ENCODE measurements around the gene OR8G1. TPM values are rescaled to one million over a fixed set of nuclear protein-coding genes. Genes with fewer than 3 reads are reported as not detected.
"Not testable (repeated sequence)": the region's sequence is repeated elsewhere in the genome, so short reads cannot be mapped to it uniquely, and the experiment has no call there.

Gene OR8G1
- total RNA-seq, 2 donors from 2014 or later: not detected

- H3K4me3 Mint-ChIP-seq: no peak overlapping the region
- no peak for ATAC-seq (replicated peaks)
- H3K9me3 Mint-ChIP-seq: no peaks in the 10 kb centered on the region
- H3K4me1 Mint-ChIP-seq: no peaks in the 10 kb centered on the region
- H3K27ac Mint-ChIP-seq: no peak overlapping the region
- no peaks in the 10 kb centered on the region for H3K36me3 Mint-ChIP-seq (ENCODE audit: low read depth)
- peaks cover 10% of the 10 kb centered on the region for H3K27me3 Mint-ChIP-seq
These were observed 29.6 kb upstream of the OR8G1 start for GRCh38 chr11:124211321-124211720.

DNA sequence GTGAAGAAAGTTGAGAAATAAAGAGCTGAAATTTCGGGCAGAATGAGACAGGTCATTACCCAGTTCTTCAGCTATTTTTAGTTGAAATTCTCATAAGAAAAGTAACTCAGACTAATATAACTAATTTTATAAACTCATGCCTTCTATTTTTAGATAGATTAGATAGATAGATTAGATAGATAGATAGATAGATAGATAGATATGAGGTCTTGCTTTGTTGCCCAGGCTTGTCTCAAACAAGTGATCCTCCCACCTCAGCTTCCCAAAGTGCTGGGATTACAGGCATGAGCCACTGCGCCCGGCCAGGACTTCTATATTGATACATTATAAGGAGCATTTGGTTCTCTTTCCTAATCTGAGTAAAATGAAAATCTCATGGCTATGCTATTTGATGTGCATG, 26.9 kb upstream of the OR8G1 start:
- Mint-ChIP-seq H3K36me3 (ENCODE audit: low read depth) (no peaks in the 10 kb centered on the region), H3K9me3 (no peaks in the 10 kb centered on the region), H3K27ac (no peak overlapping the region), H3K4me1 (no peaks in the 10 kb centered on the region), H3K27me3 (peaks cover 10% of the 10 kb centered on the region), H3K4me3 (no peak overlapping the region)
- ATAC-seq (replicated peaks): no peak

- H3K9me3 Mint-ChIP-seq: no peaks in the 10 kb centered on the region
- H3K27ac Mint-ChIP-seq: no peak overlapping the region
- H3K27me3 Mint-ChIP-seq: peaks cover 6% of the 10 kb centered on the region
- ATAC-seq (replicated peaks): no peak
- H3K4me1 Mint-ChIP-seq: no peaks in the 10 kb centered on the region
- no peaks in the 10 kb centered on the region for H3K36me3 Mint-ChIP-seq (ENCODE audit: low read depth)
- H3K4me3 Mint-ChIP-seq: no peak overlapping the region
These were observed 21.8 kb upstream of the OR8G1 start for GRCh38 chr11:124219126-124219525.

DNA sequence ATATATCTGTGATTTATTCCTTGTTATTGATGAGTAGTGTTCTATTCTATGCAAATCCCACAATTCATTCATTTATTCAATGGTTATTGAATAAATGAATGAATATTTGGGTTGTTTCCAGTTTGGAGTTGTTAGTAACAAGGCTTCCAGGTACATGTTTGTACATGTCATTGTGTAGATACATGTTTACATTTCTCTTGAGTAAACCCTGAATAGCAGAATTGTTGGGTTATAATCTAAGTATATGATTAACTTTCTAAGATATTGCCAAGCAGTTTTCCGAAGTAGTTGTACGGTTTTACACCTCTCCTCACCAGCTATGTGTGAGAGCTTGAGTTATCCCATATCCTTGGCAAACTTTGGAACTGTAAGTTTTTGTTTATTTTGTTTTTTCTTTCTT, 18.5 kb upstream of the OR8G1 start:
- H3K4me1 Mint-ChIP-seq: no peaks in the 10 kb centered on the region

GRCh38 chr11:124224618-124225423, 16.1 kb upstream of the OR8G1 start:
- H3K36me3 Mint-ChIP-seq (ENCODE audit: low read depth); H3K4me1 Mint-ChIP-seq; ATAC-seq (replicated peaks); H3K4me3 Mint-ChIP-seq; H3K9me3 Mint-ChIP-seq; H3K27ac Mint-ChIP-seq: not testable (repeated sequence)
- peaks cover 19% of the 10 kb centered on the region for H3K27me3 Mint-ChIP-seq

More for the DNA sequence above, 18.5 kb upstream of the OR8G1 start:
- no peak for ATAC-seq (replicated peaks)
- no peaks in the 10 kb centered on the region for H3K36me3 Mint-ChIP-seq (ENCODE audit: low read depth)
- no peaks in the 10 kb centered on the region for H3K9me3 Mint-ChIP-seq
- no peak overlapping the region for H3K4me3 Mint-ChIP-seq
- H3K27me3 Mint-ChIP-seq: peaks cover 19% of the 10 kb centered on the region
- H3K27ac Mint-ChIP-seq: no peak overlapping the region

DNA sequence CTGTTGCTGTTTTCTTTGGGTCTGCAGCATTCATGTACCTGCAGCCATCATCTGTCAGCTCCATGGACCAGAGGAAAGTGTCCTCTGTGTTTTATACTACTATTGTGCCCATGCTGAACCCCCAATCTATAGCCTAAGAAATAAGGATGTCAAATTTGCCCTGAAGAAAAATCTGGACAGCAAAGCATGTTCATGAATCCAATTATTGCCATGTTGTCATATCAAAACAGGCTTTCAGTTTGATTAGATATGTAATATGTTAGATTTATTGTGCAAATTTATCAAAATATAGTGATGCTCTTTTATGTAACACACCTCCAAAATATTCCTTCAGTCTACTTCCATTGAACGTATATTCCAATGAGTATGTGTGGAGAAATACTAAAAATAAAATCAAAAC, 15.4 kb upstream of the OR8G1 start:
- Mint-ChIP-seq H3K4me3 (no peak overlapping the region), H3K27me3 (peaks cover 19% of the 10 kb centered on the region), H3K4me1 (no peaks in the 10 kb centered on the region), H3K27ac (no peak overlapping the region), H3K9me3 (no peaks in the 10 kb centered on the region), H3K36me3 (ENCODE audit: low read depth) (no peaks in the 10 kb centered on the region)
- no peak for ATAC-seq (replicated peaks)

- no peak for ATAC-seq (replicated peaks)
- Mint-ChIP-seq H3K4me3 (no peak overlapping the region), H3K27ac (no peak overlapping the region), H3K27me3 (no peaks in the 10 kb centered on the region), H3K36me3 (ENCODE audit: low read depth) (no peaks in the 10 kb centered on the region), H3K4me1 (no peaks in the 10 kb centered on the region), H3K9me3 (peaks cover under 1% of the 10 kb centered on the region)
These were observed 7.5 kb upstream of the OR8G1 start for GRCh38 chr11:124233376-124233775.

DNA sequence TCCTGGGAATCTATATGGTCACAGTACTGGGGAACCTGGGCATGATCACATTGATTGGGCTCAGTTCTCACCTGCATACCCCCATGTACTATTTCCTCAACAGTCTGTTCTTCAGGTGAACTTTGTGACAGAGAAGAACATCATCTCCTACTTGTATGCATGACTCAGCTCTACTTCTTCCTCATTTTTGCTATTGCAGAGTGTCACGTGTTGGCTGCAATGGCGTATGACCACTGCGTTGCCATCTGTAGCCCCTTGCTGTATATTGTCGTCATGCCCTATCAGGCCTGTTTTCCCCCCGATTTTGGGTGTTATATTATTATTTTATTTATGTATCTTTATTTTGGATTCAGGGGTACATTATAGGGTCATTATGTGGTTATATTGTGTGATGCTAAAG, 2.4 kb upstream of the OR8G1 start:
- Mint-ChIP-seq H3K27me3 (peaks cover 12% of the 10 kb centered on the region), H3K4me1 (no peaks in the 10 kb centered on the region), H3K4me3 (no peak overlapping the region), H3K27ac (no peak overlapping the region), H3K36me3 (ENCODE audit: low read depth) (no peaks in the 10 kb centered on the region), H3K9me3 (peaks cover 7% of the 10 kb centered on the region)
- no peak for ATAC-seq (replicated peaks)

GRCh38 chr11:124249869-124250268, 9.0 kb downstream of the OR8G1 start:
- H3K9me3 Mint-ChIP-seq; H3K36me3 Mint-ChIP-seq (ENCODE audit: low read depth); H3K4me1 Mint-ChIP-seq; H3K27ac Mint-ChIP-seq; H3K4me3 Mint-ChIP-seq; H3K27me3 Mint-ChIP-seq; ATAC-seq (replicated peaks): not testable (repeated sequence)

DNA sequence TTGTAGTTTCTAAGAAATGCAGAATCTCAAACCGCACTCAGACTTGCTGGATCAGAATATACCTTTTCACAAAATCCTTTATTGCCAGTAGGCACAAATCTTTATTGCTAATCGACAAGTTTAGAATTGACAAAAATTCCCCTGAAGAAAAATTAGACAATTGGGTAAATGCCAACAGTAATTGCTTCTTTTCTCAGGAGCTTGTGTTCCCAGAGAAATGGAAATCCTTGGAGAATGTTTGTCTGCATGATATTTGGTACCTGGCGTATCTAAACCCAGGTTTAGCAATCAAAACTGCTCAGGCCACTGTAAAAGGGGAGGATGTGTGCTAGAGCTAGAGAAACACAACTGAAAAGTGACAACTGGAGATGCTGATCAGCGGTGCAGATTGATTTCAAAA, 15.2 kb downstream of the OR8G1 start, which contains the start of gene OR8G5:
Gene OR8G5 (plus strand): TSS at position 301 of the 400 bp plus-strand sequence. CDS start 8,556 bp downstream, outside the sequence.
- Mint-ChIP-seq H3K27ac (no peak within 1 kb of the TSS), H3K36me3 (ENCODE audit: low read depth) (no peaks in the 10 kb centered on the region), H3K27me3 (peaks cover 6% of the 10 kb centered on the region), H3K4me1 (no peaks in the 10 kb centered on the region), H3K9me3 (no peaks in the 10 kb centered on the region), H3K4me3 (no peak within 1 kb of the TSS)
- ATAC-seq (replicated peaks): no peak

GRCh38 chr11:124265041-124265440, 24.1 kb downstream of the OR8G1 start:
- H3K4me1 Mint-ChIP-seq; H3K27ac Mint-ChIP-seq; H3K4me3 Mint-ChIP-seq; ATAC-seq (replicated peaks); H3K36me3 Mint-ChIP-seq (ENCODE audit: low read depth); H3K9me3 Mint-ChIP-seq; H3K27me3 Mint-ChIP-seq: not testable (repeated sequence)

- H3K27me3 Mint-ChIP-seq; H3K9me3 Mint-ChIP-seq; H3K36me3 Mint-ChIP-seq (ENCODE audit: low read depth); H3K27ac Mint-ChIP-seq; ATAC-seq (replicated peaks); H3K4me3 Mint-ChIP-seq; H3K4me1 Mint-ChIP-seq: not testable (repeated sequence)
These were observed 30.0 kb downstream of the OR8G1 start for GRCh38 chr11:124270886-124271285.

DNA sequence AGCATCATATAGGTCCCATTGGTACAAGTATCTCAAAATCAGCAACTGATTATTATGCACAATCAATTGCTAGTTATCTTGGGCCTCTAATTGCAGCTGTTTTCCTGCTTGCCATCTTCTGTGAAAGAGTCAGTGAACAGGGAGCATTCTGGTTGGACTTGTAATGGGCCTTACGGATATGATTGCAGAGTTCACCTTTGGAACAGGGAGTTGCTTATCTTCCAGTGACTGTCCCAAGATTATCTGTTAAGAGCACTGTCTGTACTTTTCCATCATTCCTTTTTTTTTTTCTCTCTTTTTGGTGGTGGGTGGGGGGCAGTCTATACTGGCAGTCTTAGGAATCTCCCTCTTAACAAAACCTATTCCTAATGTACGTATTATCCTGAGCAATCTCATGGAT, 33.1 kb downstream of the OR8G1 start:
- H3K9me3 Mint-ChIP-seq: no peaks in the 10 kb centered on the region
- no peak for ATAC-seq (replicated peaks)
- H3K27ac Mint-ChIP-seq: no peak overlapping the region
- peaks cover 12% of the 10 kb centered on the region for H3K27me3 Mint-ChIP-seq
- no peaks in the 10 kb centered on the region for H3K4me1 Mint-ChIP-seq
- no peaks in the 10 kb centered on the region for H3K36me3 Mint-ChIP-seq (ENCODE audit: low read depth)
- H3K4me3 Mint-ChIP-seq: no peak overlapping the region

- Mint-ChIP-seq H3K27ac (no peak overlapping the region), H3K9me3 (no peaks in the 10 kb centered on the region), H3K4me3 (no peak overlapping the region), H3K36me3 (ENCODE audit: low read depth) (no peaks in the 10 kb centered on the region), H3K4me1 (no peaks in the 10 kb centered on the region), H3K27me3 (peaks cover 7% of the 10 kb centered on the region)
- peak; percentile 63 for ATAC-seq (replicated peaks)
These were observed 35.2 kb downstream of the OR8G1 start for GRCh38 chr11:124276081-124276480.

GRCh38 chr11:124277207-124277606, 36.3 kb downstream of the OR8G1 start:
- H3K4me3 Mint-ChIP-seq: no peak overlapping the region
- H3K27ac Mint-ChIP-seq: no peak overlapping the region
- ATAC-seq (replicated peaks): no peak
- peaks cover 6% of the 10 kb centered on the region for H3K27me3 Mint-ChIP-seq
- peaks cover 4% of the 10 kb centered on the region for H3K9me3 Mint-ChIP-seq
- H3K4me1 Mint-ChIP-seq: no peaks in the 10 kb centered on the region
- no peaks in the 10 kb centered on the region for H3K36me3 Mint-ChIP-seq (ENCODE audit: low read depth)

All from activated T-helper 17 cell treated with anti-CD3 and anti-CD28 coated beads, Interleukin-2, amount 50 U/mL, for 72 hours (primary cell).